Measurements from ENCODE around the gene PTCSC3. TPM values are rescaled to one million over a fixed set of nuclear protein-coding genes. Genes with fewer than 3 reads are reported as not detected.

PTCSC3 gene
- total RNA-seq: not detected

DNA sequence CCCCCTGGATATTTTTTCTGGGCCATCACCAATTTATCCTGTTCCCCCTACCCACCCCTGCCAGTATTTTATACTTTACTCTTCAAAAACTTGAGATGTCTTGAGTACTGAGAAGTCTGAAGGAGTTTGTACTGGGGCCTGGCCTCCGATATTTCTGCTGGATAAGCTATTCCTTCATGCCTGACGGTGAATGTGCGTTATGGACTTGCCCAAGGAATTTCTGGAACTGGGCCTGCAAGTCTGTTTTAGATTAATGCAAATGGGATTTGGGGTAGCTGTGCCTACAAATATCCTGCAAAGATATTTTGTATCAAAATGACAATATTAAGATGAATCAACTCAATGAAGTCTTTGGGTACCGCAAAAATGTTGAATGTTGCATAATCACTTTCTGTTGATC, at the start of gene PTCSC3:
Gene PTCSC3 (minus strand): TSS at position 199 of the 400 bp plus-strand sequence.
- H3K9me3 Mint-ChIP-seq (ENCODE audit: insufficient read depth): no peaks in the 10 kb centered on the region
- CTCF ChIA-PET: no interaction called here
- H3K4me3 Mint-ChIP-seq: no peak within 1 kb of the TSS
- H3K4me1 Mint-ChIP-seq (ENCODE audit: low read depth): no peaks in the 10 kb centered on the region
- POLR2A ChIA-PET: no interaction called here
- DNase-seq (no peak), ATAC-seq (no peak)
- H3K27ac Mint-ChIP-seq: no peak within 1 kb of the TSS
- H3K27me3 Mint-ChIP-seq (ENCODE audit: low read depth): peaks cover 6% of the 10 kb centered on the region
- H3K36me3 Mint-ChIP-seq (ENCODE audit: low read depth): no peaks in the 10 kb centered on the region

DNA sequence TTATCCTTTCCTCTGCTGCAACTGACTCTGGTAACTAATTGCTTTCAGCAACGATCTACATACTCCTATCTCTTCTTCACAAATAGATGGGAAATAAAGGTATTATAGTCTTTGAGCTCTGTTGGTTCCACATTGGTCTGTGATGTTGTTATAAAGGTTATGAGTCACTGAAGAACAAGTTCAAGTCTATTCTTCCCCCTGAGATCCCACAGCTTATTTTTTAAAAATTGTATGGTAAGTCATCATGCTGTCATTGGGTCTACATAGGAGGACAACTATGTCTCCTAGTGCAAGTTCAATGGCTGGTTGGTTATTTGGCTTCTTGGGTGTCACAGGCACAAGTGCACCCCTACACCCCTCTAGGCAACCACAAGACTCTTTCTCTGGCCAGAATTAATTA, 49.6 kb upstream of the PTCSC3 start:
- H3K36me3 Mint-ChIP-seq (ENCODE audit: low read depth): no peaks in the 10 kb centered on the region
- peaks cover 2% of the 10 kb centered on the region for H3K27me3 Mint-ChIP-seq (ENCODE audit: low read depth)
- H3K9me3 Mint-ChIP-seq (ENCODE audit: insufficient read depth): no peaks in the 10 kb centered on the region
- ChIA-PET POLR2A (no interaction called here), CTCF (no interaction called here)
- H3K27ac Mint-ChIP-seq: no peak overlapping the region
- ATAC-seq (no peak), DNase-seq (no peak)
- no peak overlapping the region for H3K4me3 Mint-ChIP-seq
- H3K4me1 Mint-ChIP-seq (ENCODE audit: low read depth): no peaks in the 10 kb centered on the region

DNA sequence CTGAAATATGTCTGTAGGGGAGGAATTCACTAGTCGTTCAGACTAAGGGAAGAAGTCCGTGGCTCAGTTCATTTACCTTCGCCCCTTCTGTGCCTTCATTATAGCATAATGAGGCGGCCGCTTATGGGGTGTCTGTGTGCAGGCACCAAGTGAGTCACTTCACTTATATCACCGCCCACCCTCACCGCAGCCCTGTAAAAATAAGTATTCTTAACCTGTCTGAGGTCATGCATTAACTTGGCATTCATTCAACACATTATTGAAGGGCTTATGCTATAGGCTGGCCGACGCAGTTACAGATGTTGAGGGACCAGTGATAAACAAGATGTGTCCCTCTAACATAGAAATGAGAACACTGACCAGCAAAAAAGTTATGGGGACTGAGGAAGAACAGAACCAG, 47.7 kb upstream of the PTCSC3 start:
- POLR2A ChIA-PET: no interaction called here
- Mint-ChIP-seq H3K4me1 (ENCODE audit: low read depth) (no peaks in the 10 kb centered on the region), H3K27me3 (ENCODE audit: low read depth) (peaks cover 4% of the 10 kb centered on the region), H3K4me3 (no peak overlapping the region), H3K36me3 (ENCODE audit: low read depth) (no peaks in the 10 kb centered on the region), H3K9me3 (ENCODE audit: insufficient read depth) (no peaks in the 10 kb centered on the region), H3K27ac (no peak overlapping the region)
- no peak for DNase-seq
- no peak for ATAC-seq
- CTCF ChIA-PET: no interaction called here

DNA sequence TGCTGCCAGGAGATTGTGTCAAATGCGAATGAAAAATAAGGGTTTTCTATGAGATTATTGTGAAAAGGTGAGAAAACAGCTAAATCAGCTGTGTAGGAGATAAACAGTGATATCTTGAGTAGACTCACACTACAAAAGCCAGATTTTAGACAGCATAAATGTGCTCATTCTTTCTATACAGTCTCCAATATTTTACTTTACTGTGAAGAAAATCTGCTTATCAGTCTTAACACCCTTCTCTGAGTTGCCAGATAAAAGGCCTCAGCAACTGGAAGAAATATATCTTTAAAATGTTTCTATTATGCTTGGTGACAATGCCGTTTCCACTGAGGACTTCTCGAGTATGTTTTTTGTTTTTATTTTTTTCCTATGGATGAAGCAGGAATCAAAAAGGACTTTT, 47.0 kb upstream of the PTCSC3 start:
- no peak for DNase-seq
- H3K27me3 Mint-ChIP-seq (ENCODE audit: low read depth): peaks cover 4% of the 10 kb centered on the region
- no peak overlapping the region for H3K4me3 Mint-ChIP-seq
- no peaks in the 10 kb centered on the region for H3K36me3 Mint-ChIP-seq (ENCODE audit: low read depth)
- ChIA-PET CTCF (no interaction called here), POLR2A (no interaction called here)
- ATAC-seq: no peak
- no peak overlapping the region for H3K27ac Mint-ChIP-seq
- no peaks in the 10 kb centered on the region for H3K9me3 Mint-ChIP-seq (ENCODE audit: insufficient read depth)
- H3K4me1 Mint-ChIP-seq (ENCODE audit: low read depth): no peaks in the 10 kb centered on the region

DNA sequence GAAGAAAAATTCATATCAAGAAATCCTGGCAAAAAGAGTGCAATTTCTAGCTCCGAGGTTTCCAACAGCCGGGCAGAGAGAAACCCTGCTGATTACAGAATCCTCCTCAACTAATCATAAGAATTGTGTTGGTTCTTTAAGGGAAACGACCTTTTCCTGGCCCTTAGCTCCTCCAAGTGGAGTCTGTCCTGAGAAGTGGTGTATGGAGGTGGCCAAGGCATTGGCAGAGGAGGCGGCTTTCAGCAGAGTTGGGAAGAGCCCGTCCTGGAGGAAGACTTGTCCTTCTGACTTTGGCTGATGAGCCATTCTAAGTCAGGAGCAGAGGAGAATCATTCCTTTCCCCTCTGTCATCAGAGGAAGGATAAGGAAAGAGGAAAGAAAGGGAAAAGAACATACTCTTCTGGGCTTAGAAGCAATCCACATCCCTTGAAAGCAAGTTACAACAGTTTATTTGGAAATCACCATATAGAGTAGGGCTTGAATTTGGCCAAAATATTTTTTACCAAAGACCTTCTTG, 46.5 kb upstream of the PTCSC3 start:
- DNase-seq (no peak), ATAC-seq (no peak)
- ChIA-PET CTCF (interaction anchor here (1.4 kb wide), 1 partner anchor 54 kb away, joined by 4 read pairs; no protein-coding TSS in a partner anchor), POLR2A (no interaction called here)
- Mint-ChIP-seq H3K27me3 (ENCODE audit: low read depth) (peaks cover 4% of the 10 kb centered on the region), H3K27ac (no peak overlapping the region), H3K9me3 (ENCODE audit: insufficient read depth) (no peaks in the 10 kb centered on the region), H3K4me1 (ENCODE audit: low read depth) (no peaks in the 10 kb centered on the region), H3K36me3 (ENCODE audit: low read depth) (no peaks in the 10 kb centered on the region), H3K4me3 (no peak overlapping the region)

DNA sequence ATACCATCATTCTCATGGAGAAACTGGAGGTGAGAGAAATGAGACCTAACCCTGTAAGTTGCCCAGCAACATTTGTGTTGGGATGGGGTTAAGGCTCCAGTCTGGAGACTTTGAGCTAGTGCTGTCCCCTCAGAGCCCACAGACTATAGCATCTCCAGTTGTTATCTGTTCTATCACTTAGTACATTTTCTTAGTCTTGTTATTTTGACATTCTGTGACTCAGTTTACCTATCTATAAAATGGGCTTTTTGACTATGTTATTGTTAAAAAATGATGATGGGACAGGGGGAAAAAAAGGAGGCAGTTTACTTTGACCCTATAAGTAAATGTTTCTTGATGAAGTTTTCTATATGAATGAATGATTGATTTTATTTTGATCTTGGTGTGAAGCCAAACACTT, 45.8 kb upstream of the PTCSC3 start:
- ChIA-PET CTCF (interaction anchor here (1.4 kb wide), 1 partner anchor 53 kb away, joined by 4 read pairs; no protein-coding TSS in a partner anchor), POLR2A (no interaction called here)
- peaks cover 6% of the 10 kb centered on the region for H3K27me3 Mint-ChIP-seq (ENCODE audit: low read depth)
- no peaks in the 10 kb centered on the region for H3K4me1 Mint-ChIP-seq (ENCODE audit: low read depth)
- ATAC-seq: no peak
- no peak overlapping the region for H3K27ac Mint-ChIP-seq
- DNase-seq: no peak
- H3K36me3 Mint-ChIP-seq (ENCODE audit: low read depth): no peaks in the 10 kb centered on the region
- no peaks in the 10 kb centered on the region for H3K9me3 Mint-ChIP-seq (ENCODE audit: insufficient read depth)
- no peak overlapping the region for H3K4me3 Mint-ChIP-seq

DNA sequence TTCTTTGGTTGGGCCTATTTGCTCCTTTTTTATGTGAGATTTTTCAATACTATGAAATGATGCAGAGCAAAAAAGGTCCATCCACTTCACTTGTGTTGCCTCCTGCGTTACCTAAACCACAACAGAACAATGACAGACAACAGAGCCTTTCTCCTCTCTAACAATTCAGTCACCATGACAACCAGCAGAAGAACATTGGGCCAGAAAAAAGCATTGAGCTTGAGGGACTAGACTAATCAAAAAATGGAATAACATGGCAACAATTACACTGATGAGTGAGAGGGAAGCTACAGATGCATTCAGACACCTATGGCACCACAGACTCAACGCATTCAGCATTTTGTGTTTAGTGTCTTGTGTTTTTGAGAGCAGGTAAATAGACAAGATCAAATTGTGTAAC, 44.6 kb upstream of the PTCSC3 start:
- DNase-seq: no peak
- POLR2A ChIA-PET: no interaction called here
- Mint-ChIP-seq H3K27ac (no peak overlapping the region), H3K27me3 (ENCODE audit: low read depth) (peaks cover 11% of the 10 kb centered on the region), H3K36me3 (ENCODE audit: low read depth) (no peaks in the 10 kb centered on the region), H3K9me3 (ENCODE audit: insufficient read depth) (no peaks in the 10 kb centered on the region), H3K4me3 (no peak overlapping the region), H3K4me1 (ENCODE audit: low read depth) (no peaks in the 10 kb centered on the region)
- CTCF ChIA-PET: no interaction called here
- no peak for ATAC-seq

DNA sequence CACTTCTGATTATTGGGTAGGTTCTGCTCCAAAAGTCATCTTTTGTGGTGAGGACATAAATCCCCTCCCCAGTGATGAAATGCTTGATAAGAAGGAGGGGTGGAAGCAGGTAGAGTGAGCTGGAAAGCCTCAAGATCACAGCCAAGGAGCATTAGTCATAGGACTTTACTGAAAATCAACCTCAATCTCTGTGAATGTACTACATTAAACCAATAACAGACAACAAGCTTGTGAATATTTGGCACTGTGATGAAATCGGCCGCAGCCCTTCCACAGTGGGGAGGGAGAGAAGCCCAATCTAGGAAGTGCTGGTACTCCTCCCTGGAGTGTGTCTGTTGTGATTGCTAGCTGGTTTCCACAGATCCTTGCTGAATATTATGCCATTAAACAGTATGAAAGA, 41.2 kb upstream of the PTCSC3 start:
- Mint-ChIP-seq H3K9me3 (ENCODE audit: insufficient read depth) (no peaks in the 10 kb centered on the region), H3K4me3 (no peak overlapping the region), H3K27ac (no peak overlapping the region), H3K27me3 (ENCODE audit: low read depth) (peaks cover 15% of the 10 kb centered on the region), H3K36me3 (ENCODE audit: low read depth) (no peaks in the 10 kb centered on the region), H3K4me1 (ENCODE audit: low read depth) (no peaks in the 10 kb centered on the region)
- ATAC-seq (no peak), DNase-seq (no peak)
- CTCF ChIA-PET: no interaction called here
- POLR2A ChIA-PET: no interaction called here

DNA sequence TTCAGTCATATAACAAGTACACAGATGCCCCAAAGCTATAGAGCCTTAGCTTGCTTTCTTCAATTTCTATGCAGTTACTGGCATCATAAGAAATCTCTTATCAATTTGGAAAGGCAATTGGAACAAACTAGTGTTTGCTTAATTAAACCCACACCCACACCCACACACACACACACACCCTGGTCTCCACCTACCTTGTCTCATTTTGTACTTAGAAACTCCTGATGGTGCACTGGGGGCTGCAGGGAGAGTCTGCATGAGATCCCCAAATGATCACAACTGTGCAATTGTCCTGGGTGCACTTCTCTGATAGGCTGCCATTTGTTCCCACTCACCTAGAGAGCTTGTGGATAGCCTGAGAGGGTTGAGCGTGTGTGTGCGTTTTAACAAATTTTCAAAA, 40.5 kb upstream of the PTCSC3 start:
- H3K27me3 Mint-ChIP-seq (ENCODE audit: low read depth): peaks cover 15% of the 10 kb centered on the region
- POLR2A ChIA-PET: no interaction called here
- H3K9me3 Mint-ChIP-seq (ENCODE audit: insufficient read depth): no peaks in the 10 kb centered on the region
- ATAC-seq: no peak
- H3K4me3 Mint-ChIP-seq: no peak overlapping the region
- no peak overlapping the region for H3K27ac Mint-ChIP-seq
- no peaks in the 10 kb centered on the region for H3K4me1 Mint-ChIP-seq (ENCODE audit: low read depth)
- H3K36me3 Mint-ChIP-seq (ENCODE audit: low read depth): no peaks in the 10 kb centered on the region
- CTCF ChIA-PET: no interaction called here
- no peak for DNase-seq

DNA sequence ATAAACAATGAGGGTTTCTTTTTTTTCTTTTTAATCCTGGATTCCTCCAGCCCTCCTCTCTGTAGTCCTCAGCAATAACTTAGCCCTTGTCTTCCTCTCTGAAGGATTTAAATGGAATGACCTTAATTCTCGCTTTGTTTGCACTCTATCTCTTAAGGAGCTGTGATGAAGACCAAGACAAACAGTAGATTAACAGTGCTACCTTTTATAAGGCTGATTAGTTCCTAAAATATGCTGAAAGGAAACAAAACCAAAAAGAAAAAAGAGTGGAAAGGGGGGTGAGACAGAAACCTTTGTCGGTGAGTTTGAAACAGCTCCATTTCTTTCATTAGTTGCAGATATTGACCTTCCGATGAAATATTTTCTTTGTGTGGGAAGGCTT, 38.7 kb upstream of the PTCSC3 start:
- H3K4me3 Mint-ChIP-seq: no peak overlapping the region
- no peaks in the 10 kb centered on the region for H3K36me3 Mint-ChIP-seq (ENCODE audit: low read depth)
- peaks cover 11% of the 10 kb centered on the region for H3K27me3 Mint-ChIP-seq (ENCODE audit: low read depth)
- ATAC-seq (no peak), DNase-seq (no peak)
- ChIA-PET CTCF (no interaction called here), POLR2A (no interaction called here)
- H3K27ac Mint-ChIP-seq: no peak overlapping the region
- no peaks in the 10 kb centered on the region for H3K9me3 Mint-ChIP-seq (ENCODE audit: insufficient read depth)
- no peaks in the 10 kb centered on the region for H3K4me1 Mint-ChIP-seq (ENCODE audit: low read depth)

DNA sequence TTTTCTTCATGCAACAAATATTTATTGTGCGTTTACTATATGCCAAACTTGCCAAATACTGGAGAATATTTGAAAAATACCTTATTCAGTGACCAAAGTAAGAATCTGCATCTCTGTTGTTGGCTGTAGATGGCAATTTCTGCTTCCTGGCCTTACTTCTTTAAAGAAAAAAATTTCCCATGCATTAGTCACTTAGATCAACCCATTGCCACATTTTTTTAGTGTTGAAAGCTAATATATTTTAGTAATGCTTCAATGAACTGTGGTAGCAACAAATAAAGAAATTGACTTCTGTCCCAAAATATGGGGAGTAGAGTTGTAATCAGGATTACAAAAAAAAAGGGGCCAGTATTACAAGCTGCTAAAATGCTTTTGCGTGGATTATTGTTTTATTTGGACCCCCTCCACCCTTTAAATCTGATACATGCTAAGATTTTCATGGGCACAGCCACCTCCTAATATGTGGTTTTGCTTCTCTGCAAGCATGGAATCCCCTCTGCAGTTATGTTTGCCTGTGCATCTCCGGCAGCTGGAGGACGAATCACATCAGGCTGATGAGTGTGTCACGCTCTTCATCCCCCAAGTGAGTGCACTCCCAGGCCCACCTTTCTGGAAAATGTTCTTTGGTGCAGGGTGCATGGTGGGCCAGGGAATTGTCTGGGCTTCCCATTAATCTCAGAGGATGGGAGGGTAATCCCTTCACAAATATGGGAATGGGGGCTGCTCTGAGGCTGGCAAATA, 38.1 kb upstream of the PTCSC3 start:
- no peak for DNase-seq
- Mint-ChIP-seq H3K4me3 (no peak overlapping the region), H3K4me1 (ENCODE audit: low read depth) (no peaks in the 10 kb centered on the region), H3K27me3 (ENCODE audit: low read depth) (peaks cover 11% of the 10 kb centered on the region), H3K9me3 (ENCODE audit: insufficient read depth) (no peaks in the 10 kb centered on the region), H3K36me3 (ENCODE audit: low read depth) (no peaks in the 10 kb centered on the region), H3K27ac (no peak overlapping the region)
- ChIA-PET CTCF (no interaction called here), POLR2A (no interaction called here)
- no peak for ATAC-seq

DNA sequence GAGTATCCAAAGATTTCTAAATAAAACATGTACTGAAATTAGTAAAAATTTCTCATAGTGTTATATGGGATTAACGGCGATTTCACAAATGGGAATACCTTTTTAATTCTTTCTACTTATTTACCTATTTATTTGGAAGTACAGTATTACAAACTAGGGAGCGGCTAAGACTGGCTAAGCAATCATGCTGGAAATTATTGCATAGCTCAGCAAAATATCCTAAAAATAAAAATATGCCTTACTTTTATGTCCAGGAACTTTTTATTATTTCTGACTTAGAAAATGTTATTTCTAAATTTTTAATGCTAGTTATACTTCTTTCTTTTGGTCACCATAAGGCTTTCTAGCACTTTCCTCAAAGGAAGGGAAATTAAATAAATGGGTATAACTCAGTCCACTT, 36.5 kb upstream of the PTCSC3 start:
- POLR2A ChIA-PET: no interaction called here
- Mint-ChIP-seq H3K36me3 (ENCODE audit: low read depth) (no peaks in the 10 kb centered on the region), H3K4me1 (ENCODE audit: low read depth) (no peaks in the 10 kb centered on the region), H3K4me3 (no peak overlapping the region), H3K9me3 (ENCODE audit: insufficient read depth) (no peaks in the 10 kb centered on the region), H3K27ac (no peak overlapping the region), H3K27me3 (ENCODE audit: low read depth) (peaks cover 11% of the 10 kb centered on the region)
- no peak for DNase-seq
- no peak for ATAC-seq
- CTCF ChIA-PET: no interaction called here

DNA sequence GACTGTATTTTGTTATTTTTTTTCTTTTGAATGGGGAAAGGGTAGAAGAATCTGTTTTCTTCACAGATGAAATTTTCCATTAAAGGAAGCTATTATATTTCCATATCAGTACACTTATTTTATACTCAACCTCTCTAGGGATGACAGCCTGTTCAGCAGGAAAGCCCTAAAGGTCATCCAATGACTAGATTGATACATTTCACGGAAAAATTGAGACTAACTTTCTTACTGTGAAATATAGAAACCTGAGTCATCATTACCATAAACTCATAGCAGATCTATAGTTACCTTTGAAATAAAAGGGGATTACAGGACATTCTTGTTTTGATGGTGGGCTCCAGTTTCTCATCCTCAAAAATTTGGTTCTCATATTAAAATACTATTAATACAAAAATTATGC, 36.1 kb upstream of the PTCSC3 start:
- peaks cover 10% of the 10 kb centered on the region for H3K27me3 Mint-ChIP-seq (ENCODE audit: low read depth)

More for the DNA sequence above, 36.1 kb upstream of the PTCSC3 start:
- no peak for DNase-seq
- no peak for ATAC-seq
- Mint-ChIP-seq H3K36me3 (ENCODE audit: low read depth) (no peaks in the 10 kb centered on the region), H3K4me1 (ENCODE audit: low read depth) (no peaks in the 10 kb centered on the region), H3K27ac (no peak overlapping the region), H3K4me3 (no peak overlapping the region), H3K9me3 (ENCODE audit: insufficient read depth) (no peaks in the 10 kb centered on the region)
- POLR2A ChIA-PET: no interaction called here
- CTCF ChIA-PET: no interaction called here
